NCI-H187 treated with DMSO at 0.1 percent for 48 hours (cell line): ENCODE data around the gene CD2AP.
A peak's percentile ranks its signal among the peaks of the same experiment; 100 is the strongest.
"Not testable (repeated sequence)": the region's sequence is repeated elsewhere in the genome, so short reads cannot be mapped to it uniquely, and the experiment has no call there.

ENCODE experiments used
- DNase-seq: peaks from one replicate; lab custom pipeline; 2025; lab: John Stamatoyannopoulos, UW

Gene CD2AP

DNA sequence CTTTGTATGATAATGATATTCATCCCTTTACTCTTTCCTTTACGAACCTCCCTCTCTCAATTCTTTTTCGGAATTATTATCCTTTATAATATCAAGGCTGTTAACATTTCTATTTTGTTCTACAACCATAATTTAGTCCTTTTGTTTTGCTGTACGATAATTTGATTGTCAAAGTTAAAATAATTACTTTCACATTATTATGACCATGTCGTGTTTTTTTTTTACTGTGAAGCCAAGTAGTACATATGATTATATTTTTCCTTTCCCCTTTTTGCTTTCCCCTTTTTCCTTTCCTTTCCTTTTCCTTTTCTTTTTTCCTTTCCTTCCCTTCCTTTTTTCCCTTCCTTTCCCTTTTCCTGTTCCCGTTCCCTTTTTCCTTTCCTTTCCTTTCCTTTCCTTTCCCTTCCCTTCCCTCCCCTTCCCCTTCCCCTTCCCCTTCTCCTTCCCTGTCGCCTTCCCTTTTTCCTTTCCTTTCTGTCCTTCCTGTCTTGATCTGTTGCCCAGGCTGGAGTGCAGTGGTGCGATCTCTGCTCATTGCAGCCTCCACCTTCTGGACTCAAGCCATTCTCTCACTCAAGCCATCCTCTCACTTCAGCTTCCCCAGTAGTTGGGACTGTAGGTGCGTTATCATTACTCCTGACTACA, 19.5 kb downstream of the CD2AP start:
- no peak for DNase-seq

DNA sequence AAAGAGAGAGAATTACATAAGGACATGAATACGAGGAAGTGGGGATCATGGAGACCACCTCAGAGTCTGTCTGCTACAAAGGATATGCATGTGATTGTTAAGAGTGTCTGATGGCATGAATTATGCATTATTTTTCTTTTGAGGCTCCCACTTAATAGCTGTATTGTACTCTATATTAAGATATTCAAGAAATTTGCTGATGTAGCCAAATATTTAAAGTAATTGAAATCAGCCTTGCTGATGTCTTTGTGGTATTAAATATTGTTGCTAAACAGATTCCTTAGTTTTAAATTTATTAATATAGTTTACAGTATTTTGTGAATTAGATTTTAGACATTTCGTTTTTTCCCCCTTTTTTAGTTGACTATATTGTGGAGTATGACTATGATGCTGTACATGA, 25.3 kb downstream of the CD2AP start:
- no peak for DNase-seq

DNA sequence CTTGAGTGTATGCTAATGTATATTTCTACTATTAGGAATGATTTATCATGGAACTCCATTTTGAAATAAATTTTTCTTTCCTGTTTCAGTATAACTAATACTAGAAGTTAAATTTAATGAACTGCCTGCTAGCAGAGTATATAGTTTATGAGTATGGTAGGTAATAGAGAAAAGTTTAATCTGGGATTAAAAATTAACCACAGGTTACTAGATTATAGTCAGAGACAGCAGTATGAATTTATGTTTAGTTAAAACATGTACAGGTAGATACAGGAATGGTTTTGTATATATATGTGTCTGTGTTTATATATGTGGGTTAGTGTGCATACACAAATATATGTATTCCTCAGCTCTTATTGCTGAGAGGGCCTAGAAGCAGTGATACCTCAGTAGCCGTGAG, 32.3 kb downstream of the CD2AP start:
- no peak for DNase-seq

DNA sequence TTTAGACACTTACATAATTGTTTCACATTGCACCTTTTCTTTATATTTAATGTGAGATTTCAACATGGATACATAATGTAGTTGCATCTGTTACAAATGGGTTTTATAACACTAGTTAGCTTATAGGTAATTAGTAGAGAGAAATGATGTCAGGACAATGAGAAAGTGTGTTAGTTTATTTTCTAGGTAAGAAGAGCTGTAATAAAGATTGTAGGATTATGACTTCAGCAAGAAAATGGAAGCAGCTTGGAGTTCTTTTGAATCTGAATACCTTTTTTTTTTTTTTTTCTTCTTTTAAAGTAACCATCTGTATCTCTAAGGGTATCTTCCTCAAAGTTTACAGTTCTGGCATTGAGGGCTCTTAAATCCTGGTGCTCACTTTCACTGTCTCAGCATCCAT, 35.3 kb downstream of the CD2AP start:
- no peak for DNase-seq

DNA sequence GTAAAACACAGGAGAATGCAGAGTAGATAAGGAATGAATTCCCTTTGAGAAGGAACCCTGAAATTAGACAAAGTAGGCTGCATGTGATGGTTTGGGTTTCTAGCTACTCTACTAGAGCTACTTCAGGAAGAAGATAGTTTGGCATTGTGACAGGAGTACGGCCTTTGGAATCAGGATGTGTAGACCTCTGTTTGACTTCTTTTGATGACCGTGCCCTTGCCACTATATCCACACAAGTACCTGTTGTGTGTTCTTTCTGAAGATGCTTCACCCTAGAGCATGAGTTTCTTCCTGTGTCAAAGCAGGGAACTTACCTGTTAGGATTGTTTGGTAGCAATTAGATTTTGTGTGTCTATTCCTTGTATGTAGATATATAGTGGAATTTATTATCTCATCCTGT, 41.7 kb downstream of the CD2AP start:
- DNase-seq = no peak

DNA sequence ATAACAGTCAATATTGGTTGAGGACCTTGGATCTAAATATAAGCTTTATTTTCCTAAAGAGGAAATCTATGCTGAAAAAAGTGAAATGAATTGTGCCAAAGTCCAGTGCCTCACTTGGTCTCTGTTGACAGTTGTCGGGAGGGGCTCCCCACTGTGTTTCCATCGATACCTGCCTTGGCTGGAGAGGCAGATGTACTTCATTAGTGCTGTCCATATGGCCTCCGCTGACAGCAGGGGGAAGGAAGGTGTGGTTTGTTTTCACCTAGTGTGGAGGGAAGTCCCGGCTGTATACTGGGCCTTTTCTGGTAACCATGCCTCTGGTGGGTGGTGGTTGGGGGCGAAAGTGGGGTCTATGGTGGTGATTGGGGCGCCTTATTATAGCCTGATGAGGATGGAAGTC, 42.7 kb downstream of the CD2AP start:
- DNase-seq = no peak

DNA sequence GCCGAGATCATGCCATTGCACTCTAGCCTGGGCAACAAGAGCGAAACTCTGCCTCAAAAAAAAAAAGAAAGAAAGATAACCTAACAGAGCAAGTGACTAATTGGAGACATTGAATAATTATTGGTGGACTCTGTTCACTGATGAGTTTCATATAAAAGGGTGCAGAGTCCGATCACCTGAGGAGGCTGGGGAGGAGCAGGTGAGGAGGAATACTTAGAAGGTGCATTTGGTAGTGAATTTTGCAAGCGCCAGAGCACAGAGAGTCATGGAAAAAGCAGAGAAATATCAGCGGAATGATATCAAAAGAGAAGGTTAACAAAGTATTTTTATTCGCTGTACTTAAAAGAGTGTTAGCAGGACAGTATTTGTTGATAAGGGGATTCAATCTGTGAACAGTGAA, 44.4 kb downstream of the CD2AP start:
- DNase-seq = no peak

DNA sequence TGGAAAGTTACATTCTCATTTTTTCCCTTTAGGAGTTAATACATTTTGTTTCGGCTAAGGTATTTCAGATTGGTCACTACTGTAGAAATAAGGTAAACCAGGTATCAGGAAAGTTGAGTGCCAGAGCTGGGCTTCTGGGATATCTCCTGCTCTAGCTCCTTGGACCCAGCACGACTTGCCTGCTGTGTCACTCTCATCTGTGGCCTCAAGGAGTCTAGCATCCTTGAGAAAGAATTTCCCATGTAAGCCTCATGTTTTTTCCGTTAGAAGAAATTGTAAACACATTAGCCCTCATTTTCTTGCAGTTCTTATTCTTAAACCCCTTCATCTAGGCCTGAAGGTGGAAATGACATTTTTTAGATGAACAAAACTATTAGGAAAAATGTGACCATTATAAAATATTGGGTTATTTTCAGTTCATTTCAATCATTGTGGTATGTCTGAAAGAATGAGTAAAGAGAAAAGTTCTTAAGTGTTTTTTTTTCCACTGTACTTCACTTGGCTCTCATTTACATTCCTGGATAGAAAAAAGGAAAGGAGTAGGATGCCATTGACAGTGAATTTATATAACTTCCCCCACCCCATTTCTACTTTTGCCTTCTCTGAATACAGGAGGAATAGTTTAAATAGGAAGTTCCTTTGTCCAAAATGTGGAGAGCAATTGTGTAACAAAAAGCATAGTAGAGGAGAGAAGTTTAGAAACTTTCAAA, 46.7 kb downstream of the CD2AP start:
- no peak for DNase-seq

DNA sequence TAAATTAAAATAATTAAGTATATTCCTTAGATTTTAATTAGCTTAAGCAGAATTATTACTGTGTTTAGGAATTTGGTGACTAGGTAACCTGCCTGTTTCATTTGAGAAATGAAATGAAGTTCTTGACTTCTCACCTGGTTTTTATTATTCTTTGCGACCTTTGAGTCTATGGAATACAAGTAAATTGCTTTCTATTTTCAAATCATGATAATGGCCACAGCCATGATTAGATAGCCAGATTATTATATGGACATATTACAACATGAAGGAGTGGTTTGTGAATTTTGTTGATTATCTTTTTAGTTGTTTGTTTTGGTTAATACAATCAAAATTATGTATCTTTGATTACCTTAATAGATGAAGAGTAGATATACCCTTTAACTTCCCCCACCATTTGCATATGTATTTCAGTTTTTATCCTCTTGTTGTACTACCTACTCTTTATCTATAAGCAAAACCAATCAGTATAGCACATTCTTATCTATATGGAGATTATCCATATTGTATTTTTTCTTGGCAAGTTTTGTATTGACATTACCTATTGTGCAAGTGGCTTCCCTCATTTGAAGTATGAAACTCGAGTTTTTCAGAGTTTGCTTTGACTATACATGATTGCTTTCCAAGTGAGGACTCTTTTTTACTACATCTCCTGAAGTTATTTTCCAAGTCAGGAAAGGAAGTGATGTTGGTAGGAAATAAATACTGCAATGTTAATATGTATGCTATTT, 47.9 kb downstream of the CD2AP start:
- DNase-seq = no peak

DNA sequence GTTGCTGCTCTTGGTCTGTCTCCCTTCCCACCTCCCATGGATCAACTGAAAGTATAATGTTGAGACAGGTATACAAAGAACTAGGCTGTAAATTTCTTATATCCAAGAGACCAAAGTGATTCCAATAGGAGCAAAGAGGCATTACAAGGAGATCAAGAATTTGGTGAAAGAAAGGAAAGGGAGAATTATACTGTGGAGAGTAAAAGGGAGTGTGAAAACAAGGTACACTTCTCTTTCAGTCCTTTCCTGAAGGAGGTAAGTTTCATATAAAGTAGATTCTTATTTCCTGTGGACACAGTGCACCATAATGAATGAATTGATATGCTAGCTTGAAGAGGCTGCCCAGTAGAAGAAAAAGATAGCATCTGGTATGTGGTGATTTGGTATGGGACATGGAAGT, 49.7 kb downstream of the CD2AP start:
- DNase-seq = no peak

DNA sequence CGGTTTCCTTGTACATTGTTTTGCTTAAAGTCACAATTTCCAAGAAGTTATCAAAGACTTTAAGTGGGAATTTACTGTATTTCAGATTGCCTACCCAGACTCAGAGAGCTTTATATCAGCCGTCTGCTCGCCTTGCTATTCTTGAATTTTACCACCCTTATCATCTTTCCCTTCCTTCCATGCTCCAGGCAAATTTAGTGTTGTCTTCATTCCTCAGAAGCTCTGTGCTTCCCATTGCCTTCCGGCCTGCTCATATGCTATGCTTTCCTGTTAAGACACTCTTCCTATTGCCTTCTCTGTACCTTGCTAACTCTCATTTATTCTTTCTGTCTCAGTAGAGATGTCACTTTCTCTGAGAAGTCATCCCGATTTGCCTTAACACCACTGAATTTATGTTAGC, 52.1 kb downstream of the CD2AP start:
- no peak for DNase-seq

DNA sequence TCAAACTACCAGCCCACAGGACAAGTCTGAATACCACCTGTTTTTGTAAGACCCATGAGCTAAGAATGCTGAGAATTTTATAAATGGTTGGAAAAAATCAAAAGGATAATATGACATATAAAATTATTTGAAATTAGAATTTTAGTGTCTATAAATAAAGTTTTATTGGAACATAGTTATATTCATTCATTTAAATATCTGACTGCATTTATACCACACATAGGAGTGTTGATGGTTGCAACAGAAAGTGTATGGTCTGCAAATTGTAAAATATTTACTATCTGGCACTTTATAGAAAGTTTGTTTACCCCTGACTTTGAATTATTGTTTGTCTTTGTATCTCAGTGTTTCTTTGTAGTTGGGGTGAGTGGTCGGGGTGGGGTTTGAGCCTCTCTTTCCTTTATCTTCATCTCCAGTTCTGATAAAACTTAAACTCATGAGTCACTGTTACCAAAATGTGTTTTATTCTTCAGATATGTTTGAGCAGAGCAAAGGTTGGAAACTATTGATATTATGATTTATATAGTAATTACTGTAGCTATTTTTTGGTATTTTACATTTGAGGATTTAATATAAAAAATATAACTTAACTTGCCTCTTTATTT, 55.5 kb downstream of the CD2AP start:
- no peak for DNase-seq

DNA sequence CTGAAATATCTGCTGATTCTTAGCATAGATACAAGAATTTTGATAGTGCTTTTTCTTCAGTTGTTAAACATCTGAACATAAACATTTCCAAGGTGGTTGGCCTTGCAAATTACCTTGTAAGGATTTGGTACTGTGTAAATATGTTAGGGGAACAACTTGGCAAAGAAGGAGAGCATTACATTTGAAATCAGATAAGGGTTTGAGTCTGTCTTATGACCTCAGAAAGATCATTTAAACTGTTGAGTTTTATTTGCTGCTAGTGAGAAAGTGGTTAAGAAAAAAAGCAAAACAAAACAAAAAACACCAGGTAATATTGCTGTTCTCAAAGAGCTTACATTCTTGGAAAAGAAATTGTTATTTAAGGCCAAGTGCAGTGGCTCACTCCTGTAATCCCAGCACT, 56.5 kb downstream of the CD2AP start:
- DNase-seq = no peak

DNA sequence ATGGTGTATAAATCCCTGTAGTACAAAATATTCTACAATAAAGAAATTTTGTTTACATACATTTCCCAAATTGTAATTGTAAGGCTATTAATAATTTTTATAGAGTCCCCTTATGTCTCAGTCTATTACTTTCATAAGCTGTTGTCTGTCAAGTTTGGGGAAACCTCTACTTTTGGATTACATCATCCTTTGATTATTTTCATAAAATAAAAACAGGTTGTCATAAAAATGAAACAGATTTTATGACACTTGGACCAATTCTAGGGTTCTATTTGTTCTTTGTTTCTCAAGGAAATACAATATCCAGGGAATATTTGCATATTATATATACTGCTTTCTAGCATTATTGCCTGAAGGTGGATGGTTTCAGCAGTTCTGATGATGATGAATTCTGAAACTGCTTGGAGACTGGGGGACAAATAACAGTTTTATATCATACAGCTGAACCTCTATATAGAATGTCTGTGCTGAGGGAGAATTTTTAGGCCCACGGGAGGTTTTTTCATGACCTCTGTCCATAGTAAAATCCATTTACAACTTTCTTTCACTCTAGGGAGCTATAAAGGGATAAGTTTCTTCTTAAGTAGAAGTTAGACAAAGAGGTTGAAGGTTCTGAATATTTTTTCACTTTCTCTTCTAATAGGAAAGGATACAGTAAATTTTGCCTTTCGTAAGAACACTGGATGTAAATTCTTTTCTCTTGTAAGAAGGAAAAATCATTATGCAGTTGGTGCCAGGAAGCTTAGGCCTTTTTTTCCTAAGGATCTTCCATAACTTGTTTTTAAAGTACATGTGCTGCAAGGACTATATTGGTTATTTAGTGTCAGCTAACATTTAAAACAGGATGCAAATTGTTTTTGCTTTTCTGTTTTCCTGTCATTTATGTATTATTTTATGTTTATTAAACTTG, 58.0 kb downstream of the CD2AP start:
- no peak for DNase-seq

DNA sequence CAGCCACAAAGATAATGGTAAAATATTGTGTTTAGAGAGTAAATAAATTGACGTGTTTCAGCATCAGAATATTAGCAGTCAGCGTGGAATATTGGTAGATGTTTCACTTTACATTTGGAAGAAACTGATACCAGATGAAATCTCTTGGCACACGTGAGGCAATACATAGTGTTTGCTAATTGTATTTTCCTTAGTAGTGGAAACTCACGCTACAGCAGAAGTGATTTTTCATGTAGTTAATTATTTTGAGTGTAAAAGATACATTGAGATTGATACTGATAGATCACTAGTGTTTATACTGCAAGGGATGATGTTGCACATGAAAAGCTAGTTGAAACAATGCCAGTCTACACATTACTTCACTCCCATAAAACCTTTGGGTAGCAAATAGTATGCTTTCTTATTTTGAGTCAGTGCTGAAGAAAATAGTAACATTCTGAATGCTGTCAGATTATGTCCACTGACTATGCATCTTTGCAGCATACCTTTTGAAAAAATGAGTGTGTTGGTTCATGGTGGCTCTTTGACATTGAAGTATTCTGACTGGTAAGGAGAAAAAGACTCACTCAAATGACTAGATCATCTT, 59.3 kb downstream of the CD2AP start:
- DNase-seq = no peak

DNA sequence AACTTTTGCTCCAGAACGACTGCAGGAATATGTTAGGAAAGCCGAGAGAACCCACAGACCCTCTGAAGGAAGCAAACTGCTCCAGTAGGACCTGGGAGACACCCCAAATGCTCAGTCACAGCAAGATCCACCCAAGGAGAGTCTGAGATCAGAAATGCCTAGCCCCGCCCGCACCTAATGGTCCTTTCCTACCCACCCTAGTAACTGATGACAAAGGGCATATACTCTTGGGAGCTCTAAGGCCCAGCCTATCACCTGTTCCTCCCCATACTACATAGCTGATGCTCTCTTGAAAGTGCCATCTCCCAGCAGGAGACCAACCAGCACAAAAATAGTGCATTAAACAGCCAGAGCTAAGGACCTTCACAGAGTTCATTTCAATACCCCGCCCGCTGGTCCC, 67.6 kb downstream of the CD2AP start:
- peak; percentile 61 for DNase-seq

DNA sequence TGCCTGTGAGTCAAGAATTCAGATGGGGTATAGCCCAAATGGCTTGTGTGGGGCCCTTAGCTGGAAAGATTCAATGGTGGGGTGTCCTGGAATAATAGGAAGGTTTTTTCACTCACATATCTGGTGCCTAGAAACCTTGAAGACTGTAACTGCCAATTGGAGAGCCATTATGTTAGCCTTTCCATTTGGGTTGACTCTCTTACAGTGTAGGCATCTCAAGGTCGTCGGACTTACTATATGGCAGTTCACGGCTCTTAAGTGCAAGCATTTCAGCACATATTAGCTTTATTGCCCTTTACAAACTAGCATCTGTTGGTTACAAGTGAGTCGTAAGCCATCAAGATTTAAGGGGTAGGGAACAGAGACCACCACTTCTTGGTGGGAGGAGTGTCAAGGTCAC, 74.1 kb downstream of the CD2AP start:
- DNase-seq = no peak

DNA sequence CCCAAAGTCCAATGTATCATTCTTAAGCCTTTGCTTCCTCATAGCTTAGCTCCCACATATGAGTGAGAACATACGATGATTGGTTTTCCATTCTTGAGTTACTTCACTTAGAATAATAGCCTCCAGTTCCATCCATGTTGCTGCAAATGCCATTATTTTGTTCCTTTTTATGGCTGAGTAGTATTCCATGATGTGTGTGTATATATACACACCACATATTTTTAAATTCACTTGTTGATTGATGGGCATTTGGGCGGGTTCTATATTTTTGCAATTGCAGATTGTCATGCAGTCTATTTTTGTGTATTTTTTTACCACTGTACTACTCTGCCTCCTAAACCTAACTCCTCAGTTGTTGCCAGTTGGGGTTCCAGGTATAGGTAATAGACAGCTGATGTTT, 74.7 kb downstream of the CD2AP start:
- no peak for DNase-seq

DNA sequence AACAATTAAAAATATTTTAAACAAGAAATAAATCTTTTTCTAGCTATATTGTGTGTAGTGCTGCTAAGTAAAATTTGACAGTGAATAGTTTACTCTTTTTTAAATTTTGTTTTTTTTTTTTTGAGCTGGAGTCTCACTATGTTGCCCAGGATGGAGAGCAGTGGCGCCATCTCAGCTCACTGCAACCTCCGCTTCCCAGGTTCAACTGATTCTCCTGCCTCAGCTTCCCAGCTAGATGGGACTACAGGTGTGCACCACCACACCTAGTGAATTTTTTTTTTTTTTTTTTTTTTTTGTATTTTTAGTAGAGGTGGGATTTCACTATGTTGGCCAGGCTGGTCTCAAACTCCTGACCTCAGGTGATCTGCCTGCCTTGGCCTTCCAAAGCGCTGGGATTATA, 75.7 kb downstream of the CD2AP start:
- not testable (repeated sequence) for DNase-seq

DNA sequence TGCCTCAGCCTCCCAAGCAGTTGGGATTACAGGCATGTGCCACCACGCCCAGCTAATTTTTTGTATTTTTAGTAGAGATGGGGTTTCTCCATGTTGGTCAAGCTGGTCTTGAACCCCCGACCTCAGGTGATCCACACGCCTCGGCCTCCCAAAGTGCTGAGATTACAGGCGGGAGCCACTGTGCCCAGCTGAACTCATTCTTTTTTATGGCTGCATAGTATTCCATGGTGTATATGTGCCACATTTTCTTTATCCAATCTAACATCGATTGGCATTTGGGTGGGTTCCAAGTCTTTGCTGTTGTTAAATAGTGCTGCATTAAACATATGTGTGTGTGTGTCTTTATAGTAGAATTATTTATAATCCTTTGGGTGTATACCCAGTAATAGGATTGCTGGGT, 78.9 kb downstream of the CD2AP start:
- DNase-seq = not testable (repeated sequence)

DNA sequence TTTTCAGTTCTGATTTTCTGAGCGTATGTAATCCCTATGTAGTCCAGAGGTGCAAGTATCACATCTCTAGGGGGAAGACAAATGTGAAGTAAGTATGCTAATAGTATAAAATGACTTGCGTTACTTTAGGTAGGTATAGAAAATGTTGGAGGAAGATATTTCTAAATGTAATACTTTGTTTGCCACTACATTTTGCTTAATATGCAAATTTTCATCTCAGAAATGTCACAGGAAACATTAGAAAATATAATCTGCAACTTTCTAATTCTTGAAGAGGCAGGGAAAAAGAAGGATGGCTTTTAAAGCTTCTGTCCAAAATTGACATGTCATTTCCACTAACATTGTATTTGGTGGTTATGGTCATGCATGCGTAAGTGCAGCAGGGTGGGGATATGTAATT, 85.6 kb downstream of the CD2AP start:
- no peak for DNase-seq

DNA sequence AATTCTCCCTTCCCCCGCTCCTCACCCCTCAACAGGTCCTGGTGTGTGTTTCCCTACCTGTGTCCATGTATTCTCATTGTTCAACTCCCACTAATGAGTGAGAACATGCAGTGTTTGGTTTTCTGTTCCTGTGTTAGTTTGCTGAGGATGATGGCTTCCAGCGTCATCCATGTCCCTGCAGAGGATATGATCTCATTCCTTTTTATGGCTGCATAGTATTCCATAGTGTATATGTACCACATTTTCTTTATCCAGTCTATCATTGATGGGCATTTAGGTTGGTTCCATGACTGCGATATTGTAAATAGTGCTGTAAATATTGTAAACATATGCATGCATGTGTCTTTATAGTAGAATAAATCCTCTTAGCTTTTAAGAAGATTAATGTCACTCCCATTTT, 89.0 kb downstream of the CD2AP start:
- DNase-seq = not testable (repeated sequence)
